ENCODE data around the gene CDO1. TPM values are rescaled to one million over a fixed set of nuclear protein-coding genes. Genes with fewer than 3 reads are reported as not detected.

CDO1 gene
- total RNA-seq, 1 donor from 2014 or later = 13.1 TPM

DNA sequence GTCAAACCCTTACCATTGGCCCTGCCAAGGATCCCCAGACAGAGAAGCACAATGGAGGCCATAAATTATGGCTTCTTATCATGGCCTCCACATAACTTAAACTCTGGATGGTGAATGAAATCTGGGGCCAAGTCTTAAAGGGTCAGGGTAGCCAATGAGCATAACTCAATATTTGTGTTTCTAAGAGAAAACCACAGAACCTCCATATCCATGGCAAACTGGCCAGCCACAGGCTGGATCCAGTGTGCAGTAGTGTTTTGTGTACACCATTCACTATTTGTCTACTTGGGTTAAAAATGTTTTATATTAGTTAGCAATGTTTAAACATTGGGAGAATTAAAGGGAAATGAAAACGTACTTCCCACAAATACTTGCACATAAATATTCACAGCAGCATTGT lies 60.8 kb downstream of the CDO1 start:
- H3K27ac Mint-ChIP-seq = no peak overlapping the region
- H3K9me3 Mint-ChIP-seq = no peaks in the 10 kb centered on the region
- H3K36me3 Mint-ChIP-seq = no peaks in the 10 kb centered on the region
- peaks cover 13% of the 10 kb centered on the region for H3K27me3 Mint-ChIP-seq (ENCODE audit: low read depth)
- TF ChIP-seq, protein P1, sequence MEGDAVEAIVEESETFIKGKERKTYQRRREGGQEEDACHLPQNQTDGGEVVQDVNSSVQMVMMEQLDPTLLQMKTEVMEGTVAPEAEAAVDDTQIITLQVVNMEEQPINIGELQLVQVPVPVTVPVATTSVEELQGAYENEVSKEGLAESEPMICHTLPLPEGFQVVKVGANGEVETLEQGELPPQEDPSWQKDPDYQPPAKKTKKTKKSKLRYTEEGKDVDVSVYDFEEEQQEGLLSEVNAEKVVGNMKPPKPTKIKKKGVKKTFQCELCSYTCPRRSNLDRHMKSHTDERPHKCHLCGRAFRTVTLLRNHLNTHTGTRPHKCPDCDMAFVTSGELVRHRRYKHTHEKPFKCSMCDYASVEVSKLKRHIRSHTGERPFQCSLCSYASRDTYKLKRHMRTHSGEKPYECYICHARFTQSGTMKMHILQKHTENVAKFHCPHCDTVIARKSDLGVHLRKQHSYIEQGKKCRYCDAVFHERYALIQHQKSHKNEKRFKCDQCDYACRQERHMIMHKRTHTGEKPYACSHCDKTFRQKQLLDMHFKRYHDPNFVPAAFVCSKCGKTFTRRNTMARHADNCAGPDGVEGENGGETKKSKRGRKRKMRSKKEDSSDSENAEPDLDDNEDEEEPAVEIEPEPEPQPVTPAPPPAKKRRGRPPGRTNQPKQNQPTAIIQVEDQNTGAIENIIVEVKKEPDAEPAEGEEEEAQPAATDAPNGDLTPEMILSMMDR (IDR thresholded peaks at IDR 0.05; ENCODE audit: unreplicated experiment) = no peak
- H3K4me1 Mint-ChIP-seq = peaks cover 2% of the 10 kb centered on the region
- DNase-seq (ENCODE audit: low spot score in 2 of 2, unreplicated experiment in 2 of 2) = no peak
- no peak overlapping the region for H3K4me3 Mint-ChIP-seq

Other genes with a start within 250 kb of the CDO1 start
- 1.6 to 2.1 TPM (median 1.6 TPM) in 3 replicates for gene TICAM2, start 214.2 kb downstream of the CDO1 start, total RNA-seq
- gene TMED7, start 190.6 kb downstream of the CDO1 start, total RNA-seq = 73.3 to 76.7 TPM (median 76.0 TPM) in 3 replicates
- gene ATG12, start 24.9 kb upstream of the CDO1 start, total RNA-seq = 40.2 to 46.7 TPM (median 43.0 TPM) in 3 replicates
- 52.1 to 56.0 TPM (median 52.3 TPM) in 3 replicates for gene AP3S1, start 25.3 kb upstream of the CDO1 start, total RNA-seq
- 0.25 to 0.35 TPM (median 0.25 TPM) in 3 replicates for gene LVRN, start 145.8 kb upstream of the CDO1 start, total RNA-seq
- 0.25 TPM in 1 of 3 replicates, not detected in the others for gene ARL14EPL, start 215.8 kb upstream of the CDO1 start, total RNA-seq